Measurements from ENCODE around the gene FUT3. TPM values are rescaled to one million over a fixed set of nuclear protein-coding genes. Genes with fewer than 3 reads are reported as not detected.

FUT3 gene
- polyA plus RNA-seq, 1 donor from 2014 or later = 0.64 TPM

GRCh38 chr19:5895409-5895808 lies 44.2 kb upstream of the FUT3 start:
- H3F3A ChIP-seq (ENCODE audit: insufficient read depth, low read length, poor library complexity, severe bottlenecking) = no peaks in the 10 kb centered on the region
- no peak overlapping the region for H2AFZ ChIP-seq (ENCODE audit: low read depth, low read length)
- no peak overlapping the region for H3K4me3 ChIP-seq (ENCODE audit: low read length)
- TF ChIP-seq TAF1 (IDR thresholded peaks at IDR 0.05; ENCODE audit: low read depth) (no peak), POLR2AphosphoS5 (IDR thresholded peaks at IDR 0.05) (no peak), RAD21 (conservative IDR thresholded peaks at IDR 0.05) (no peak)
- no peak overlapping the region for H3K9ac ChIP-seq (ENCODE audit: low read length)
- no peaks in the 10 kb centered on the region for H3K9me2 ChIP-seq (ENCODE audit: insufficient read depth, low read length)
- H4K20me1 ChIP-seq (ENCODE audit: insufficient read depth) = no peaks in the 10 kb centered on the region
- no peaks in the 10 kb centered on the region for H3K36me3 ChIP-seq (ENCODE audit: insufficient read depth, low read length)
- H3K4me2 ChIP-seq (ENCODE audit: low read length) = no peak overlapping the region
- H3K27ac ChIP-seq (ENCODE audit: low read length) = no peak overlapping the region
- no peaks in the 10 kb centered on the region for H3K9me3 ChIP-seq (ENCODE audit: low read length)
- H3K79me2 ChIP-seq (replicated peaks; ENCODE audit: insufficient read depth, low read length) = peaks cover 7% of the 10 kb centered on the region
- H3K27me3 ChIP-seq (ENCODE audit: insufficient read depth, low read depth, low read length) = no peaks in the 10 kb centered on the region

- no peaks in the 10 kb centered on the region for H3K9me2 ChIP-seq (ENCODE audit: insufficient read depth, low read length)
- no peak for TF ChIP-seq POLR2AphosphoS5 (IDR thresholded peaks at IDR 0.05)
- no peak for TF ChIP-seq TAF1 (IDR thresholded peaks at IDR 0.05; ENCODE audit: low read depth)
- no peak for TF ChIP-seq RAD21 (conservative IDR thresholded peaks at IDR 0.05)
- no peak for TF ChIP-seq MXI1 (conservative IDR thresholded peaks at IDR 0.05; ENCODE audit: poor library complexity, severe bottlenecking)
- no peak for TF ChIP-seq SMC3 (conservative IDR thresholded peaks at IDR 0.05; ENCODE audit: poor library complexity)
- TF ChIP-seq EP300 (conservative IDR thresholded peaks at IDR 0.05; ENCODE audit: poor library complexity, severe bottlenecking) = no peak
- TF ChIP-seq, protein P1, sequence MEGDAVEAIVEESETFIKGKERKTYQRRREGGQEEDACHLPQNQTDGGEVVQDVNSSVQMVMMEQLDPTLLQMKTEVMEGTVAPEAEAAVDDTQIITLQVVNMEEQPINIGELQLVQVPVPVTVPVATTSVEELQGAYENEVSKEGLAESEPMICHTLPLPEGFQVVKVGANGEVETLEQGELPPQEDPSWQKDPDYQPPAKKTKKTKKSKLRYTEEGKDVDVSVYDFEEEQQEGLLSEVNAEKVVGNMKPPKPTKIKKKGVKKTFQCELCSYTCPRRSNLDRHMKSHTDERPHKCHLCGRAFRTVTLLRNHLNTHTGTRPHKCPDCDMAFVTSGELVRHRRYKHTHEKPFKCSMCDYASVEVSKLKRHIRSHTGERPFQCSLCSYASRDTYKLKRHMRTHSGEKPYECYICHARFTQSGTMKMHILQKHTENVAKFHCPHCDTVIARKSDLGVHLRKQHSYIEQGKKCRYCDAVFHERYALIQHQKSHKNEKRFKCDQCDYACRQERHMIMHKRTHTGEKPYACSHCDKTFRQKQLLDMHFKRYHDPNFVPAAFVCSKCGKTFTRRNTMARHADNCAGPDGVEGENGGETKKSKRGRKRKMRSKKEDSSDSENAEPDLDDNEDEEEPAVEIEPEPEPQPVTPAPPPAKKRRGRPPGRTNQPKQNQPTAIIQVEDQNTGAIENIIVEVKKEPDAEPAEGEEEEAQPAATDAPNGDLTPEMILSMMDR (IDR thresholded peaks at IDR 0.05; ENCODE audit: poor library complexity, severe bottlenecking) = no peak
- TF ChIP-seq, protein P2, sequence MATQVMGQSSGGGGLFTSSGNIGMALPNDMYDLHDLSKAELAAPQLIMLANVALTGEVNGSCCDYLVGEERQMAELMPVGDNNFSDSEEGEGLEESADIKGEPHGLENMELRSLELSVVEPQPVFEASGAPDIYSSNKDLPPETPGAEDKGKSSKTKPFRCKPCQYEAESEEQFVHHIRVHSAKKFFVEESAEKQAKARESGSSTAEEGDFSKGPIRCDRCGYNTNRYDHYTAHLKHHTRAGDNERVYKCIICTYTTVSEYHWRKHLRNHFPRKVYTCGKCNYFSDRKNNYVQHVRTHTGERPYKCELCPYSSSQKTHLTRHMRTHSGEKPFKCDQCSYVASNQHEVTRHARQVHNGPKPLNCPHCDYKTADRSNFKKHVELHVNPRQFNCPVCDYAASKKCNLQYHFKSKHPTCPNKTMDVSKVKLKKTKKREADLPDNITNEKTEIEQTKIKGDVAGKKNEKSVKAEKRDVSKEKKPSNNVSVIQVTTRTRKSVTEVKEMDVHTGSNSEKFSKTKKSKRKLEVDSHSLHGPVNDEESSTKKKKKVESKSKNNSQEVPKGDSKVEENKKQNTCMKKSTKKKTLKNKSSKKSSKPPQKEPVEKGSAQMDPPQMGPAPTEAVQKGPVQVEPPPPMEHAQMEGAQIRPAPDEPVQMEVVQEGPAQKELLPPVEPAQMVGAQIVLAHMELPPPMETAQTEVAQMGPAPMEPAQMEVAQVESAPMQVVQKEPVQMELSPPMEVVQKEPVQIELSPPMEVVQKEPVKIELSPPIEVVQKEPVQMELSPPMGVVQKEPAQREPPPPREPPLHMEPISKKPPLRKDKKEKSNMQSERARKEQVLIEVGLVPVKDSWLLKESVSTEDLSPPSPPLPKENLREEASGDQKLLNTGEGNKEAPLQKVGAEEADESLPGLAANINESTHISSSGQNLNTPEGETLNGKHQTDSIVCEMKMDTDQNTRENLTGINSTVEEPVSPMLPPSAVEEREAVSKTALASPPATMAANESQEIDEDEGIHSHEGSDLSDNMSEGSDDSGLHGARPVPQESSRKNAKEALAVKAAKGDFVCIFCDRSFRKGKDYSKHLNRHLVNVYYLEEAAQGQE (IDR thresholded peaks at IDR 0.05; ENCODE audit: borderline replicate concordance) = no peak
- no peak for TF ChIP-seq EZH2 (IDR thresholded peaks at IDR 0.05; ENCODE audit: borderline replicate concordance, insufficient read depth, low read length, poor library complexity, severe bottlenecking)
- H3K79me2 ChIP-seq (replicated peaks; ENCODE audit: insufficient read depth, low read length) = peaks cover under 1% of the 10 kb centered on the region
- no peak overlapping the region for H3K4me3 ChIP-seq (ENCODE audit: low read length)
- H3K9ac ChIP-seq (ENCODE audit: low read length) = no peak overlapping the region
- H3K27ac ChIP-seq (ENCODE audit: low read length) = no peak overlapping the region
- H4K20me1 ChIP-seq (ENCODE audit: insufficient read depth) = no peaks in the 10 kb centered on the region
- H3K9me3 ChIP-seq (ENCODE audit: low read length) = no peaks in the 10 kb centered on the region
- no peaks in the 10 kb centered on the region for H3K27me3 ChIP-seq (ENCODE audit: insufficient read depth, low read depth, low read length)
- H3K36me3 ChIP-seq (ENCODE audit: insufficient read depth, low read length) = no peaks in the 10 kb centered on the region
- no peaks in the 10 kb centered on the region for H3F3A ChIP-seq (ENCODE audit: insufficient read depth, low read length, poor library complexity, severe bottlenecking)
- no peak overlapping the region for H3K4me2 ChIP-seq (ENCODE audit: low read length)
- no peak overlapping the region for H2AFZ ChIP-seq (ENCODE audit: low read depth, low read length)
Observed at GRCh38 chr19:5894704-5895349, 43.6 kb upstream of the FUT3 start.

Measured in neural cell (in vitro differentiated cells).